ENCODE results near the gene DLL4. TPM values are rescaled to one million over a fixed set of nuclear protein-coding genes. Genes with fewer than 3 reads are reported as not detected.

Gene DLL4
- total RNA-seq, 1 donor from 2014 or later, result 0.54 TPM

DNA sequence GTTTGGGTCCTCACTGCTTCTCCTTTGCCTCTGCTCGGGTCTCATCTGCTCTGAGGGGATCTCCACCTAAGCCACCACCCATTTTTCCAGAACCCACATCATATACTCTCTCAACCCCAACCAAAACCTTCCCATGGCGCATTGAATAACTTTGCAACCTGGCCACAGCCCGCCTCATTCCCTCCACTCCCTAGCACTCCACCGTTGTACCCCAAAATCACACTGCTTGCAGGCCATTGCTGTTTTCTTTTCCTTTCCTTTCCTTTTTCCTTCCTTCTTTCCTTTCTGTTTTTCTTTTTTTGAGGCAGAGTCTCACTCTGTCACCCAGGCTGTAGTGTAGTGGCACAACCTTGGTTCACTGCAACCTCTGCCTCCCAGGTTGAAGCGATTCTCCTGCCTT lies 38.0 kb upstream of the DLL4 start:
- H3K27me3 Mint-ChIP-seq (ENCODE audit: unreplicated experiment), result no peaks in the 10 kb centered on the region
- no peak overlapping the region for H3K4me3 Mint-ChIP-seq (ENCODE audit: unreplicated experiment)
- H3K4me1 Mint-ChIP-seq (ENCODE audit: unreplicated experiment), result peaks cover 26% of the 10 kb centered on the region
- H3K36me3 Mint-ChIP-seq (ENCODE audit: unreplicated experiment), result peaks cover 6% of the 10 kb centered on the region
- H3K9me3 Mint-ChIP-seq (ENCODE audit: unreplicated experiment), result no peaks in the 10 kb centered on the region
- H3K27ac Mint-ChIP-seq (ENCODE audit: unreplicated experiment), result no peak overlapping the region
- DNase-seq (ENCODE audit: extremely low spot score, unreplicated experiment), result no peak
- TF ChIP-seq, protein P1, sequence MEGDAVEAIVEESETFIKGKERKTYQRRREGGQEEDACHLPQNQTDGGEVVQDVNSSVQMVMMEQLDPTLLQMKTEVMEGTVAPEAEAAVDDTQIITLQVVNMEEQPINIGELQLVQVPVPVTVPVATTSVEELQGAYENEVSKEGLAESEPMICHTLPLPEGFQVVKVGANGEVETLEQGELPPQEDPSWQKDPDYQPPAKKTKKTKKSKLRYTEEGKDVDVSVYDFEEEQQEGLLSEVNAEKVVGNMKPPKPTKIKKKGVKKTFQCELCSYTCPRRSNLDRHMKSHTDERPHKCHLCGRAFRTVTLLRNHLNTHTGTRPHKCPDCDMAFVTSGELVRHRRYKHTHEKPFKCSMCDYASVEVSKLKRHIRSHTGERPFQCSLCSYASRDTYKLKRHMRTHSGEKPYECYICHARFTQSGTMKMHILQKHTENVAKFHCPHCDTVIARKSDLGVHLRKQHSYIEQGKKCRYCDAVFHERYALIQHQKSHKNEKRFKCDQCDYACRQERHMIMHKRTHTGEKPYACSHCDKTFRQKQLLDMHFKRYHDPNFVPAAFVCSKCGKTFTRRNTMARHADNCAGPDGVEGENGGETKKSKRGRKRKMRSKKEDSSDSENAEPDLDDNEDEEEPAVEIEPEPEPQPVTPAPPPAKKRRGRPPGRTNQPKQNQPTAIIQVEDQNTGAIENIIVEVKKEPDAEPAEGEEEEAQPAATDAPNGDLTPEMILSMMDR (IDR thresholded peaks at IDR 0.05), result no peak

DNA sequence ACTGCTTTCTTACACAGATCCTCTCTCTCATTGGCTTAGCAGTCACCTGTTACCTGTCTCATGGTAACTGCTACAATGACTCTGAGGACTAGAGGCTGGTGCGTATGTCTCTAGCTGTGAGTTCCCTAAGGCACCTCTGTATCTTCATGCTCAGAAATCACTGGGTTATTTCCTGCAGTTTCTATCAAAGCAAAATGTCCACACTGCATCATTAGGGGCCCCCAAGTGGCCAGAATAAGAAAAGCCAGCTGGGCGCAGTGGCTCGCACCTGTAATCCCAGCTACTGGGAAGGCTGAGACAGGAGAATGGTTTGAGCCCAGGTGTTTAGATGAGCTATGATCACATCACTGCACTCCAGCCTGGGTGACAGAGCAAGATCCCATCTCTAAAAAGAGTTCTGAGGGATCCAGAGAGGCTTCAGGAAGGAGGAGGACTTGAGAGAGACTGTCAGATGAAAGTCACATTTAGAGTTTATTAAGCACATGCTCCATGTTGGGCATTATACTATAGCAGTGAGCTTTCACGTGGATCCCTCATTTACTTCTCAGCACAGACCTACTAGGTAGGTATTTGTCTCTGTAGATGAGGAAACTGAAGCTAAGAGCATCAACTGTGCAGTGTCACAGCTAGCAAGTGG lies 37.2 kb upstream of the DLL4 start:
- Mint-ChIP-seq H3K9me3 (ENCODE audit: unreplicated experiment) (no peaks in the 10 kb centered on the region), H3K27me3 (ENCODE audit: unreplicated experiment) (no peaks in the 10 kb centered on the region), H3K27ac (ENCODE audit: unreplicated experiment) (no peak overlapping the region), H3K4me1 (ENCODE audit: unreplicated experiment) (peaks cover 22% of the 10 kb centered on the region), H3K36me3 (ENCODE audit: unreplicated experiment) (peaks cover 7% of the 10 kb centered on the region), H3K4me3 (ENCODE audit: unreplicated experiment) (no peak overlapping the region)
- TF ChIP-seq, protein P1 (IDR thresholded peaks at IDR 0.05), result peak; percentile 79
- no peak for DNase-seq (ENCODE audit: extremely low spot score, unreplicated experiment)

DNA sequence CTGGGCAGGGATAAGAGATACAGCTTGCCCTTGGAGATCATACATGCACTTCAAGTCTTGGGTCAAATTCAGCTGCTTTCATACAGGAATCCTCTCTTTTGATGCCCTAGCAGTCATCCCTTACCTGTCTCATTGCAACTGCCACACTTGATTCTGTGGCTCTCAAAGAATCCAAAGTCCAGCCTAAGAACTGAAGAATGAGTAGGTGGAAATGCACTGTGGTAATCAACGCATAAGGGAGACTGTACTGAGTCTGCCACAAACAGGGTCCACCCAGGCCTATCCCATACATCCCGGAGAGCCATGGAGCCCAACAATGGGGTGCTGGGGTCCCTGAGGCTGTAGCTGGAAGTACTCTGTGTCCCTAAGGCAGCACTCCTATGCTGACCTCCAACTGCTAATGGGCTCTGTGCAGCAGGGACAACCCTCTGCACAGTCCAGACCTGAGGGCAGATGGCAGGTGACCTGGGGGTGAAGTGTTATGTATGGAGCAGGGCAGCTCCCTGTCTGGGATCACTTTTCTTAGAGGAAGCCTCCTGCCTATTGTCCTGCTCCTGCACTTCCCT lies 36.6 kb upstream of the DLL4 start:
- TF ChIP-seq, protein P1 (IDR thresholded peaks at IDR 0.05), result no peak
- no peaks in the 10 kb centered on the region for H3K9me3 Mint-ChIP-seq (ENCODE audit: unreplicated experiment)
- H3K27me3 Mint-ChIP-seq (ENCODE audit: unreplicated experiment), result no peaks in the 10 kb centered on the region
- peaks cover 12% of the 10 kb centered on the region for H3K36me3 Mint-ChIP-seq (ENCODE audit: unreplicated experiment)
- DNase-seq (ENCODE audit: extremely low spot score, unreplicated experiment), result no peak
- H3K27ac Mint-ChIP-seq (ENCODE audit: unreplicated experiment), result no peak overlapping the region
- peak overlapping the region; percentile 22 for H3K4me3 Mint-ChIP-seq (ENCODE audit: unreplicated experiment)
- H3K4me1 Mint-ChIP-seq (ENCODE audit: unreplicated experiment), result peaks cover 22% of the 10 kb centered on the region

GRCh38 chr15:40893019-40893670 lies 36.0 kb upstream of the DLL4 start:
- TF ChIP-seq, protein P1 (IDR thresholded peaks at IDR 0.05), result no peak
- peak overlapping the region; percentile 99 for H3K4me3 Mint-ChIP-seq (ENCODE audit: unreplicated experiment)
- H3K9me3 Mint-ChIP-seq (ENCODE audit: unreplicated experiment), result no peaks in the 10 kb centered on the region

More at GRCh38 chr15:40893019-40893670, 36.0 kb upstream of the DLL4 start:
- Mint-ChIP-seq H3K27ac (ENCODE audit: unreplicated experiment) (no peak overlapping the region), H3K36me3 (ENCODE audit: unreplicated experiment) (peaks cover 16% of the 10 kb centered on the region), H3K27me3 (ENCODE audit: unreplicated experiment) (no peaks in the 10 kb centered on the region), H3K4me1 (ENCODE audit: unreplicated experiment) (peaks cover 24% of the 10 kb centered on the region)
- DNase-seq (ENCODE audit: extremely low spot score, unreplicated experiment), result no peak
